CD4-positive, alpha-beta T cell treated with Interleukin-17A for 4 hours (primary cell): ENCODE measurements around the gene GUCY2C.

ENCODE experiments used
- DNase-seq: peaks from one replicate; pipeline ENCODE4 v3.0.0-alpha.2; 2020; ENCODE audit warnings: mixed read lengths

The GUCY2C gene

DNA sequence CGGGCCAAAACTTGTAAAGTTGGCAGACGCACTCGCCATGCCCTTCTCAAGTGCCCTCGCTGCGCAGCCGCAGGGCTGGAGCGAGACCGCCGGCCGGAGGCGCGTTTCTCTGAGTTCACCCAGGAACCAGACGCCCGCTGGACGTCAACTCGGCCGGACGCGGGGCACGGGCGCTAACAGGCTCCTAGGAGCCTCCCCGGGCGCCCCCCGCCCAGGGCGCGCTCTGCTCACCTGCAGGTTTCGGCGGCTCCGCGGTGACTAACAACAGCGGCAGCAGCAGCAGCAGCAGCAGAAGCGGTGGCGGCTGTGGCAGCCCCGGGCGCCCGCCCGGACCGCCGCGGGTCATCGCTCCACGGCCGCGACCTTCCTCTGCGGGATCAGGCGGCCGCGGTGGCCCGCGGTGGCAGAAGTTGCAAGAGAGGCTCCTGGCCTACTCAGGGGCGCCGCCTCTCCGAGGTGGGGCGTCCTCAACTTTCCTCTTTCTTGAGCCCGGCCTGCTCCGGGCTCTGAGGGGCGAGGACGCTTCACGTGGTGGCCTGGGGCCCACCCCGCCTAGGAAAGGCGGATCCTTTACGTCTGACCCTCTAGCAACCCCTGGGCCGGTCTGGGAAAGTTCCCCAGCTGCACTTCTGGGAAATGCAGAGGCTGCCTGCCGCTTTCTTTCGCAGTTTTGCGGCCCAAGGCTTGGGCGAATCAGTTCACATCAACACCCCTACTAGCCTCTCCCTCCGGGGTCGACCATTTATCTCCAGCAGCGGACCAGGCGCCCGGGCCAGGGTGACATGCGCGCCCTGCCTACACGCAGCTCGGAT is 128.8 kb downstream of the GUCY2C start, which contains the start of gene PLBD1:
TSS of gene PLBD1 (minus strand) at position 533 of the 812 bp plus-strand sequence. CDS start at position 346, 187 bp downstream.
- DNase-seq: no peak

DNA sequence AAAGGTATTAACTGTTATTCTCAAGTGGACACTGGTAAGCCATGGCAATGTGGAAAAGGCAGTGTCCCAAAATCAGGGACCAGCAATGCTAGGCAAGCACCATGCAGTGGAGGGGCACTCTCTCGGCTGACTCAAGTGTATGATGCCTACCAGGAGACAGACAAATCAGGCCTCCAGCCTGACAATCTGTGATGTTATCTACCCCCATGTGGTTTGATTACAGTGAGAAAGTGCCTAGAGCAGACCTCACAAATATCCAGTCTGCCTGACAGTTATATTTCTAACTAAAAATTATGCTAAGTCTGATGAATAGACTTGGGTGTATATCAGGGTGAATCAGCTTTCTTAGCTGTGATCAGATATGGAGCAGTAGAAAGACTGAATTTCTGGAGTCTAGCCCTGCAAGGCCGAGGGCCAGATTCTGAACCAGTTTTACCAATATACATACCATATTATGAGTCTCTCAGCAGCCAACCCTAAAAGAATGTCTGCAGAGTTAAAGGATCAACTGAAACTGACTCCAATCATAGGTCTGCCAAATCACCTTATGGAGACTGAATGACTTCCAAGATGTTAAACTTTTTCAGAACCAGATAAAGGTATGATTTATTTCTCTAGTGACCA is 132.0 kb downstream of the GUCY2C start:
- DNase-seq: no peak

DNA sequence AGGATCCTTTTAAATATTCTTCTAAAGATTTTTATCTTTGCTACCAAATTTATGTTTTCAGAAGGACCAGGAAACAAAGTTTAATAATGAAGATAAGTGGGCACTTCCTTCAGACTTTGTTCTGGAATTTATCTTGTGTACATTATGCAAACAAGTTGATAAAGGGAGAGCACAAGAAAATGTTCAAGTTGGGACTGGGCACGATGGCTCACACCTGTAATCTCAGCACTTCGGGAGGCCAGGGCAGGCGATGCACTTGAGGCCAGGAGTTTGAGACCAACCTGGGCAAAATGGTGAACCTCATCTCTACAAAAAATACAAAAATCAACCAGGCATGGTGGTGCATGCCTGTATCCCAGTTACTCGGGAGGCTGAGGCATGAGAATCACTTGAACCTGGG is 133.4 kb downstream of the GUCY2C start:
- DNase-seq: no peak
